Ovary (tissue), 9 donors: ENCODE data around the gene PKMYT1. TPM values are rescaled to one million over a fixed set of nuclear protein-coding genes. Genes with fewer than 3 reads are reported as not detected.

Experiments
- DNase-seq, 5 donors: peaks; one replicate each; pipeline ENCODE4 v3.0.0-alpha.2; 2019 to 2020
- H3K27ac ChIP-seq, 2 donors: fragments of 200-600 bp; one replicate each; pipeline versions ENCODE4 v1.5.1 to v1.8.0; 2019 to 2022
- H3K27me3 ChIP-seq: fragments of 200-600 bp; one replicate; pipeline ENCODE4 v1.8.0; 2022
- H3K36me3 ChIP-seq: fragments of 200-600 bp; sonication (generic); one replicate; pipeline ENCODE4 v1.5.1; 2019
- H3K4me1 ChIP-seq: one replicate; pipeline ENCODE4 v1.8.1; 2013; ENCODE audit warnings: mild to moderate bottlenecking, moderate library complexity; ENCODE audit not compliant: insufficient read depth
- H3K4me3 ChIP-seq: fragments of 200-600 bp; sonication (generic); one replicate; pipeline ENCODE4 v1.5.1; 2017
- H3K9me3 ChIP-seq, 2 donors: fragments of 200-600 bp in 1 of 2; sonication (generic) in 1 of 2; one replicate each; pipeline versions ENCODE4 v1.5.1 to v1.8.1; 2013 to 2019; ENCODE audit warnings: mild to moderate bottlenecking in 1 of 2, moderate library complexity in 1 of 2
- EP300 ChIP-seq: sonication (generic); formaldehyde crosslinking; IDR thresholded peaks from one replicate; pipeline ENCODE4 v1.6.1; 2017; ENCODE audit warnings: antibody characterized with exemption
- POLR2A ChIP-seq: fragments of 450-650 bp; IDR thresholded peaks from one replicate; pipeline ENCODE4 v1.6.1; 2017; ENCODE audit warnings: antibody characterized with exemption, mild to moderate bottlenecking, moderate library complexity
- WGBS, 3 donors: extraction: QIAGEN DNeasy Blood & Tissue Kit in 1 of 3; methylation state at CpG; one replicate each; pipeline versions ENCODE4 v1.1.5 to v1.1.7; 2013 to 2017; 5-methylcytosine and 5-hydroxymethylcytosine counted together
- intact Hi-C, 4 donors: fragments of 100-400 bp; cut with DNase I; formaldehyde crosslinking; loops; one replicate each; pipeline versions ENCODE4 v1.11.0 to v1.15.1; 2022 to 2023
- polyA plus RNA-seq, 2 donors: library from polyadenylated mRNA; stranded (reverse); fragments of 200-250 nt in 1 of 2; fragments of 350-450 nt in 1 of 2; fragmentation: Illumina TruSeq in 1 of 2; extraction: RNeasy Lipid Tissue Mini Kit (QIAGEN cat#74804) in 1 of 2; gene quantifications; one replicate each; pipeline ENCODE4 v1.2.3, GENCODE V29; 2013 to 2014
- total RNA-seq, 7 donors: library from RNA; depleted of rRNA in 2 of 7; stranded (reverse); fragments of >200 nt in 2 of 7; fragmentation: NEBNext Ultra II Directional in 3 of 7; extraction: Animal tissue kit (Norgen Biotek cat#: 25700) in 3 of 7; gene quantifications; one replicate each; pipeline versions ENCODE4 v1.1.0 to v1.2.4, GENCODE V29; 2016 to 2023
- TF ChIP-seq, protein P1 (sequence below), 3 donors: fragments of 450-650 bp in 2 of 3; fragments of 200-600 bp in 1 of 3; IDR thresholded peaks; one replicate each; pipeline versions ENCODE4 v1.5.1 to v1.8.0; 2016 to 2022; ENCODE audit warnings: antibody characterized with exemption in 3 of 3, mild to moderate bottlenecking in 1 of 3
- donor health status: DM: no; HTN: no; CAD: no; lungs with moderate emphysema.
- donor health status: DM: no; HTN: no; CAD: no.
- donor health status: Bipolar disorder and iron deficiency.
- donor health status: DM: yes; HTN: yes; CAD: no.
- donor health status: DM: no; HTN: no; CAD: no.
- donor health status: DM: yes; HTN: yes; CAD: no.

PKMYT1 gene
- total and polyA plus RNA-seq, 9 donors = 0.23 to 2.6 (median 0.86) TPM; not detected in 3

DNA sequence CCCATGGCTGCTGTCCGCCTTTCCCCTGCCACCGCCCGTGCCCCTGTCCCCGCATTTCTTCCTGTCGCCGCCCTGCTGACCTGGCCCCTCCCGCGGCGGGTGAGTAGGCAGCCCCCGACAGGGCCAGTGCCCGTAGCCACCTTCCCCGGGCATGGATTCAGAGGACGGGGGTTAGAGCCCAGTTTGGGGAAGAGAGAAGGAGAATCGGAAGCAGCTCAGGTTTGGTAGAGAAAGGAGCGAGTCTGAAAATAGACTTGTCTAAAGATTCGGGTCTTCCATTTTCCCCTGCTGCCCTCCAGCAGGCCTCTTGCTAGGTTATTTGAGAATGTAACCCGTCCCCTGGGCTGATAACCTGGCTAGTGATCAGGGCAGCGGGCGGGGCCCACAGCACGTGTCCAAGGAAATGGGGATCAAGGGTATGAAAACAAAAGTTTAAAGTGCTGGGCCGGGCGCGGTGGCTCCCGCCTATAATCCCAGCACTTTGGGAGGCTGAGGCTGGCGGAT, 24.6 kb upstream of the PKMYT1 start:
- Histone ChIP-seq H3K4me3 (no peak overlapping the region), H3K27ac (no peak overlapping the region), H3K4me1 (no peaks in the 10 kb centered on the region), H3K9me3 (no peaks in the 10 kb centered on the region), H3K36me3 (no peaks in the 10 kb centered on the region), H3K27me3 (peaks cover 8% of the 10 kb centered on the region)
- TF ChIP-seq POLR2A = no peak
- no peak for TF ChIP-seq EP300
- TF ChIP-seq, protein P1, sequence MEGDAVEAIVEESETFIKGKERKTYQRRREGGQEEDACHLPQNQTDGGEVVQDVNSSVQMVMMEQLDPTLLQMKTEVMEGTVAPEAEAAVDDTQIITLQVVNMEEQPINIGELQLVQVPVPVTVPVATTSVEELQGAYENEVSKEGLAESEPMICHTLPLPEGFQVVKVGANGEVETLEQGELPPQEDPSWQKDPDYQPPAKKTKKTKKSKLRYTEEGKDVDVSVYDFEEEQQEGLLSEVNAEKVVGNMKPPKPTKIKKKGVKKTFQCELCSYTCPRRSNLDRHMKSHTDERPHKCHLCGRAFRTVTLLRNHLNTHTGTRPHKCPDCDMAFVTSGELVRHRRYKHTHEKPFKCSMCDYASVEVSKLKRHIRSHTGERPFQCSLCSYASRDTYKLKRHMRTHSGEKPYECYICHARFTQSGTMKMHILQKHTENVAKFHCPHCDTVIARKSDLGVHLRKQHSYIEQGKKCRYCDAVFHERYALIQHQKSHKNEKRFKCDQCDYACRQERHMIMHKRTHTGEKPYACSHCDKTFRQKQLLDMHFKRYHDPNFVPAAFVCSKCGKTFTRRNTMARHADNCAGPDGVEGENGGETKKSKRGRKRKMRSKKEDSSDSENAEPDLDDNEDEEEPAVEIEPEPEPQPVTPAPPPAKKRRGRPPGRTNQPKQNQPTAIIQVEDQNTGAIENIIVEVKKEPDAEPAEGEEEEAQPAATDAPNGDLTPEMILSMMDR (IDR thresholded peaks at IDR 0.05) = no peak
- intact Hi-C loops = no loop called here
- WGBS, 3 donors = 7 to 8% (median 8%) methylated on average over 20 to 25 of the region's 25 CpGs
- DNase-seq = no peak

DNA sequence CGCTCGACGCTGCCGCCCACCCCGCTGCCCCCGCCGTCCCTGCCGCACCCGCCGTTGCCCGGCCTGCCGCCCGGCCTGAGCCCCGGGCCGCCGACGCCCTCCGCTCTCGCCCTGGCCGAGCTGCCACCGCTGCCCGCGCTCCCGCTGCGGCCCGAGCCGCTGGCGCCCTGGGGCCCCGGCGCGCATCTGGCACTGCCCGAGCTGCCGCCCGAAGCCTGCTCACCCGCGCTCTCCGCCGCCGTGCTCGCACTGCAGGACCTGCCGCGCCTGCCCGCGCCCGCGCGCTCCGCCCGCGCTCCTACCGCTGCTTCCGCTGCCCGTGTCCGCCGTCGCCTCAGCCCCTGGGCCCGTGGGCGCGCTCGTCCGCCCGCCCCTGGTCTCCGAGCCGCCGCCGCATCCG, 24.1 kb upstream of the PKMYT1 start:
- Histone ChIP-seq H3K27me3 (peaks cover 8% of the 10 kb centered on the region), H3K9me3 (no peaks in the 10 kb centered on the region), H3K27ac (no peak overlapping the region), H3K36me3 (no peaks in the 10 kb centered on the region), H3K4me1 (no peaks in the 10 kb centered on the region), H3K4me3 (no peak overlapping the region)
- WGBS, 3 donors = 0 to 1% methylated on average over 35 to 64 of the region's 67 CpGs; no CpG with 5 or more reads in 1 of the 3 donors
- no peak for DNase-seq
- intact Hi-C loops = no loop called here
- no peak for TF ChIP-seq EP300
- TF ChIP-seq, protein P1 (IDR thresholded peaks at IDR 0.05) = no peak
- no peak for TF ChIP-seq POLR2A

DNA sequence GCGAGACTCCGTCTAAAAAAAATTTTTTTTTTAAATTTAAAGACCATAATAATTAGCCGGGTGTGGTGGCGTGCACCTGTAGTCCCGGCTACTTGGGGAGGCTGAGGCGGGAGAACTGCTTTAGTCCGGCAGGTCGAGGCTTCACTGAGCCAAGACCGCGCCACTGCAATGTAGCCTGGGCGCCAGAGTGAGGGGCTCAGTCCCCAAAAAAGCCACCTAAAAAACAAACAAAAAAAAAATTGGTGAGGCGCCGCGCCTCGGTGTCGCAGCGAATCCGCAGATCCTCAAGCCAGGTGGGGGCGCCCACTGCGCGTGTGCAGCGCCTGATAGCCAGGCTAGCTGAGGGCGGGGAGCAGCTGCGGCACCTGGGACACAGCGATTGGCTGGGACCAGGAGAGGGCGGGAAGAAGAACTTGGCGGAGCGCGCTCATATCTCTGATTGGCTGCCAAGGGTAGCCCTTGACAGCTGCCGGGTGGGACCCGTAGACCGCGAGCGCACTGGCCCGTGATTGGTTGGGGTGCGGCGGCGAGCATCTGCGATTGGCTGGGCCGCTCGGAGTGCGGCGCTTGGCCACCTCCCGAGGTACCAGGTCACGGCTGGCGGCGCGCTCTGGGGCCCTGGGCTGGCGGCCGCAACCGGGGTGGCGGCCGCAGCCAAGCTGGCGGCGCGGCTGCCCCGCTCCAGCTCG, 23.5 kb upstream of the PKMYT1 start:
- Histone ChIP-seq H3K4me3 (no peak overlapping the region), H3K27ac (no peak overlapping the region), H3K27me3 (peaks cover 8% of the 10 kb centered on the region), H3K4me1 (no peaks in the 10 kb centered on the region), H3K36me3 (no peaks in the 10 kb centered on the region), H3K9me3 (no peaks in the 10 kb centered on the region)
- DNase-seq = peak; percentile 85 to 92 (median 86)
- intact Hi-C loops = no loop called here
- TF ChIP-seq POLR2A (no peak), EP300 (no peak)
- TF ChIP-seq, protein P1 (IDR thresholded peaks at IDR 0.05) = peak in 1 of 3 donors; percentile 52
- WGBS, 3 donors = 5 to 11% (median 9%) methylated on average over 31 to 58 of the region's 58 CpGs

DNA sequence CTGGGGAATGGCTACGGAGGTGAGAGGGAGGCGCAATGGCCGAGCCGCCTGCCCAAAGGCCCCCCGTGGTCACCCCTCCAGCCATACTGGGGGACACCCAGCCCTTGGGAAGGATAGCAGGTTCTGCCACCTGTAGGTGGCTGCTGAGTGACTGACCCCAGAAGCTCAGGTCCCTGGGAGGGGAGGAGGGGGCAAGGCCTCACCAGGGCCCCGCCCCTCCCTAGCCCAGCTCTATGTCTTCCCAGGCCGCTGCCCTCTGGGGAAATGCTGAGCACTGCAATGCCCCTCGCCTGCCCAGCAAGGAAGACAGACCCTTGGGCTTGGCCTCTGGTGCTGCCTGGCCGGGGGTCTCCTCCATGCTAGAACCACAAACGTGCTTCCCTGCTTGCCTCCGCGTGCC, 21.1 kb upstream of the PKMYT1 start:
- no peaks in the 10 kb centered on the region for H3K9me3 ChIP-seq
- no peak overlapping the region for H3K27ac ChIP-seq
- H3K4me1 ChIP-seq = no peaks in the 10 kb centered on the region
- intact Hi-C loops = no loop called here
- WGBS, 3 donors = 53 to 60% (median 58%) methylated on average over 11 to 12 of the region's 12 CpGs
- H3K27me3 ChIP-seq = peaks cover 5% of the 10 kb centered on the region
- DNase-seq = no peak
- no peaks in the 10 kb centered on the region for H3K36me3 ChIP-seq
- no peak overlapping the region for H3K4me3 ChIP-seq
- TF ChIP-seq POLR2A = no peak
- TF ChIP-seq EP300 = no peak
- TF ChIP-seq, protein P1 (IDR thresholded peaks at IDR 0.05) = no peak
